ENCODE results near the gene PAK4. TPM values are rescaled to one million over a fixed set of nuclear protein-coding genes. Genes with fewer than 3 reads are reported as not detected.
"Not testable (repeated sequence)": the region's sequence is repeated elsewhere in the genome, so short reads cannot be mapped to it uniquely, and the experiment has no call there.

Gene PAK4
- total and polyA plus RNA-seq, 8 donors = 4.2 to 80.4 (median 24.4) TPM

DNA sequence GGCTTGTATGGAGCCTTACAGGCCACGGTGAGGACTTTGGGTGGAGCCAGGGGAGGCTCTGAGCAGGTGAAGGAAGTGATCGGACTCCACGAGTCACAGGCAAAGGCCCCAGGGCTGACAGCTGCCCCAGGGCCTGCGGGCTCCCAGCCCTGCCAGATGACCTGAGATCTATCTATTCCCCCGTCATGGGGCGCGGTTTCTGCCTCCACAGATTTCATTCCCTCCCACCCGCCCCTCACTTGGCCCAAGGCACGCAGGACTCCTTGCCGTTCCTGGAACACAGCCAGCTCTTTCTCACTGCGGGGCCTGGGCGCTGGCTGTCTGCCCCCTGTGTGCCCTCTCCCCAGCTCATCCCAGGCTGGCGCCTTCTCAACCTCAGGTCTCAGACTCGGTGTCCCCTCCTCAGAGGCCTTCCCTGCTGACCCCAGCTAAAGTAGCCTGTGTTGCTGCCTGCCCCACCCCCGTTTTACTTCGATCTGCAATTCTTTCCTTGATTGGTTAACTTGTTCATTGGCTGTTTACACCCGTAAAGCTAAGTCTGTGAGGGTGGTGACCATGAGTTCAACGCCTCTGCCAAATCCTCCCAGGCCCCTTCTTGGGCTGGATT lies 13.9 kb upstream of the PAK4 start:
- Histone ChIP-seq H3K36me3 (no peaks in the 10 kb centered on the region), H3K4me3 (no peak overlapping the region), H3K27me3 (peaks cover 0 to 62% (median 4%) of the 10 kb centered on the region in 3 donors), H3K4me1 (no peaks in the 10 kb centered on the region), H3K27ac (no peak overlapping the region), H3K9me3 (no peaks in the 10 kb centered on the region)
- WGBS, 5 donors = 17 to 27% (median 22%) methylated on average over 14 to 18 of the region's 18 CpGs
- no peak for TF ChIP-seq EP300 (IDR thresholded peaks at IDR 0.05)
- TF ChIP-seq, protein P1, sequence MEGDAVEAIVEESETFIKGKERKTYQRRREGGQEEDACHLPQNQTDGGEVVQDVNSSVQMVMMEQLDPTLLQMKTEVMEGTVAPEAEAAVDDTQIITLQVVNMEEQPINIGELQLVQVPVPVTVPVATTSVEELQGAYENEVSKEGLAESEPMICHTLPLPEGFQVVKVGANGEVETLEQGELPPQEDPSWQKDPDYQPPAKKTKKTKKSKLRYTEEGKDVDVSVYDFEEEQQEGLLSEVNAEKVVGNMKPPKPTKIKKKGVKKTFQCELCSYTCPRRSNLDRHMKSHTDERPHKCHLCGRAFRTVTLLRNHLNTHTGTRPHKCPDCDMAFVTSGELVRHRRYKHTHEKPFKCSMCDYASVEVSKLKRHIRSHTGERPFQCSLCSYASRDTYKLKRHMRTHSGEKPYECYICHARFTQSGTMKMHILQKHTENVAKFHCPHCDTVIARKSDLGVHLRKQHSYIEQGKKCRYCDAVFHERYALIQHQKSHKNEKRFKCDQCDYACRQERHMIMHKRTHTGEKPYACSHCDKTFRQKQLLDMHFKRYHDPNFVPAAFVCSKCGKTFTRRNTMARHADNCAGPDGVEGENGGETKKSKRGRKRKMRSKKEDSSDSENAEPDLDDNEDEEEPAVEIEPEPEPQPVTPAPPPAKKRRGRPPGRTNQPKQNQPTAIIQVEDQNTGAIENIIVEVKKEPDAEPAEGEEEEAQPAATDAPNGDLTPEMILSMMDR (IDR thresholded peaks at IDR 0.05) = no peak
- intact Hi-C loops (cut with DNase I; ENCODE audit: low total_unique reads) = loop anchor here (5.0 kb wide), 1 partner anchor 216 kb away; no protein-coding TSS in a partner anchor
- DNase-seq = peak in 1 of 2 donors; percentile 49

- intact Hi-C loops (cut with DNase I; ENCODE audit: low total_unique reads) = loop anchor here (5.0 kb wide), 1 partner anchor 215 kb away; no protein-coding TSS in a partner anchor
- peaks cover 0 to 57% (median 0%) of the 10 kb centered on the region in 3 donors for H3K27me3 ChIP-seq
- H3K36me3 ChIP-seq = no peaks in the 10 kb centered on the region
- no peak for DNase-seq
- TF ChIP-seq POLR2AphosphoS5 (IDR thresholded peaks at IDR 0.05) (no peak), POLR2A (IDR thresholded peaks at IDR 0.05) (no peak), EP300 (IDR thresholded peaks at IDR 0.05) (no peak)
- TF ChIP-seq, protein P1 (IDR thresholded peaks at IDR 0.05) = no peak
- WGBS, 5 donors = 70 to 82% (median 81%) methylated on average over 15 of the region's 15 CpGs
- no peak overlapping the region for H3K4me3 ChIP-seq
- H3K27ac ChIP-seq = no peak overlapping the region
- no peaks in the 10 kb centered on the region for H3K4me1 ChIP-seq
- H3K9me3 ChIP-seq = no peaks in the 10 kb centered on the region
Observed at GRCh38 chr19:39112338-39112890, 13.2 kb upstream of the PAK4 start.

DNA sequence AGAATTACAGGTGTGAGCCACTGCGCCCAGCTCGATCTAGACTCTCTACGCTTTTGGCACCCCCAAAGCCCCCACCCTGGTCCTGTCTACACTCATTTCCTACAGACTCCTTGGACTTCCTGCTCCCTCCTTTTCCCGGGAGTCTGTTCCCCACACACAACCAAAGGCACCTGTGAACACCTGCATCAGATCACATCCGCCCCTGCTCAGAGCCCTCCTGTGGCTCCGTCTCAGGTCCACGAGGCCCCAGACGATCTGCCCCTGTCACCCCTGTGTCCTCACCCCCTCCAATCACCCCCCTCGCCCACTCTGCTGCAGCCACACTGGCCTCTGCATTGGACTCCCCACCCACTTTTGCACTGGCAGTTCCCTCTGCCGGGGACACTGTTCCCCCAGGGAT lies 12.4 kb upstream of the PAK4 start:
- Histone ChIP-seq H3K9me3 (no peaks in the 10 kb centered on the region), H3K36me3 (no peaks in the 10 kb centered on the region), H3K4me1 (no peaks in the 10 kb centered on the region), H3K4me3 (no peak overlapping the region), H3K27ac (no peak overlapping the region), H3K27me3 (peaks cover 0 to 57% (median 0%) of the 10 kb centered on the region in 3 donors)
- intact Hi-C loops (cut with DNase I; ENCODE audit: low total_unique reads) = loop anchor here (5.0 kb wide), 1 partner anchor 214 kb away; no protein-coding TSS in a partner anchor
- 67 to 83% (median 76%) methylated on average over 10 of the region's 10 CpGs for WGBS, 5 donors
- no peak for DNase-seq
- TF ChIP-seq, protein P1 (IDR thresholded peaks at IDR 0.05) = no peak
- TF ChIP-seq POLR2A (IDR thresholded peaks at IDR 0.05) = no peak
- no peak for TF ChIP-seq POLR2AphosphoS5 (IDR thresholded peaks at IDR 0.05)
- no peak for TF ChIP-seq EP300 (IDR thresholded peaks at IDR 0.05)

- no peak for TF ChIP-seq EP300 (IDR thresholded peaks at IDR 0.05)
- TF ChIP-seq, protein P1 (IDR thresholded peaks at IDR 0.05) = no peak
- TF ChIP-seq POLR2A (IDR thresholded peaks at IDR 0.05) = no peak
- TF ChIP-seq POLR2AphosphoS5 (IDR thresholded peaks at IDR 0.05) = no peak
- 82 to 89% (median 86%) methylated on average over 11 of the region's 11 CpGs for WGBS, 5 donors
- intact Hi-C loops (cut with DNase I; ENCODE audit: low total_unique reads) = no loop called here
- no peak for DNase-seq
- H3K4me1 ChIP-seq = no peaks in the 10 kb centered on the region
- no peaks in the 10 kb centered on the region for H3K9me3 ChIP-seq
- no peak overlapping the region for H3K4me3 ChIP-seq
- no peak overlapping the region for H3K27ac ChIP-seq
- H3K36me3 ChIP-seq = no peaks in the 10 kb centered on the region
- H3K27me3 ChIP-seq = peaks cover 0 to 50% (median 0%) of the 10 kb centered on the region in 3 donors
Observed at GRCh38 chr19:39115105-39115847, 10.3 kb upstream of the PAK4 start.

- DNase-seq; H3K4me3 ChIP-seq; H3K4me1 ChIP-seq; intact Hi-C loops (cut with DNase I; ENCODE audit: low total_unique reads); H3K27ac ChIP-seq; H3K9me3 ChIP-seq; H3K36me3 ChIP-seq: not testable (repeated sequence)
- peaks cover 0 to 42% (median 0%) of the 10 kb centered on the region in 3 donors for H3K27me3 ChIP-seq
- 83 to 89% (median 86%) methylated on average over 8 of the region's 8 CpGs for WGBS, 5 donors
Observed at GRCh38 chr19:39117023-39117422, 8.6 kb upstream of the PAK4 start.
